ENCODE measurements around the gene TM4SF4.

Gene TM4SF4

GRCh38 chr3:149527531-149528339 lies 53.2 kb downstream of the TM4SF4 start:
- in situ Hi-C loops (cut with HindIII; ENCODE audit: low sequenced_read_pairs), result no loop called here
- peak; percentile 23 for TF ChIP-seq CTCF (IDR thresholded peaks at IDR 0.05; ENCODE audit: low read depth, low read length)
- DNase-seq (ENCODE audit: low read depth, low spot score), result no peak
- H3K4me3 ChIP-seq (ENCODE audit: low read depth, low read length), result no peak overlapping the region

DNA sequence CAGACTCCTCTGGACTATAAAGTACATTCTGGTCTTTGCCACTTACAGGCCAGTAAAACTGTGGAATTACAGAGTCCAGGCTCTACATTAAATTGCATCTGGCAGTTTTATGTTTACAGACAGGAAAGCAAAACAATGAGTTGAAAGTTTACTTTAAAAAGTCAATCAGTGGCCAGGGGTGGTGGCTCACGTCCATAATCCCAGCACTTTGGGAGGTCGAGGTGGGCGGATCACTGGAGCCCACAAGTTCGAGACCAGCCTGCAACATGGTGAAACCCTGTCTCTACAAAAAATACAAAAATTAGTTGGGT lies 53.8 kb downstream of the TM4SF4 start:
- H3K4me3 ChIP-seq (ENCODE audit: low read depth, low read length), result no peak overlapping the region
- in situ Hi-C loops (cut with HindIII; ENCODE audit: low sequenced_read_pairs), result no loop called here
- TF ChIP-seq CTCF (IDR thresholded peaks at IDR 0.05; ENCODE audit: low read depth, low read length), result no peak
- no peak for DNase-seq (ENCODE audit: low read depth, low spot score)

DNA sequence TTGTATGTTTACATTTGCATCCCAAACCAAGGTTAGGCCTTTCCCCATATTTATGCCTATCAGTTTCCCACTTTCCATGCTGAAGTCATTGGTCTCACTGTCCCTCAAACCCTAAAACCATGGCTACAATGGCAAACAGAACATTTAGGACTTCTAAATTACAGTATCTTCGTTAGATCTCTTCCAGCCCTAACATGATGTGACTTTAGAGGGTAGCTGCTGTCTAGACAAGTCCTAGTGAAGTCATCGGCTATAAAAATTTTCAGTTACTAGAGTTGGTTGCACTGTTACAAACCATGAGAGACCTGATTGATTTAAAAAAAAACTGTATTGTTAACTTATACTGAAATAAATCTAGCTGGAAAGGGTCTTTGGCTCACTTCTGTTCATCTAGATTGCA lies 54.6 kb downstream of the TM4SF4 start:
- in situ Hi-C loops (cut with HindIII; ENCODE audit: low sequenced_read_pairs), result no loop called here
- DNase-seq (ENCODE audit: low read depth, low spot score), result no peak
- TF ChIP-seq CTCF (IDR thresholded peaks at IDR 0.05; ENCODE audit: low read depth, low read length), result no peak

GRCh38 chr3:149532489-149533180 lies 58.1 kb downstream of the TM4SF4 start:
- no peak overlapping the region for H3K4me3 ChIP-seq (ENCODE audit: low read depth, low read length)
- in situ Hi-C loops (cut with HindIII; ENCODE audit: low sequenced_read_pairs), result no loop called here
- no peak for DNase-seq (ENCODE audit: low read depth, low spot score)
- no peak for TF ChIP-seq CTCF (IDR thresholded peaks at IDR 0.05; ENCODE audit: low read depth, low read length)

More for the DNA sequence above, 54.6 kb downstream of the TM4SF4 start:
- no peak overlapping the region for H3K4me3 ChIP-seq (ENCODE audit: low read depth, low read length)

GRCh38 chr3:149534082-149534481 lies 59.6 kb downstream of the TM4SF4 start:
- H3K4me3 ChIP-seq (ENCODE audit: low read depth, low read length), result no peak overlapping the region
- no peak for TF ChIP-seq CTCF (IDR thresholded peaks at IDR 0.05; ENCODE audit: low read depth, low read length)
- no peak for DNase-seq (ENCODE audit: low read depth, low spot score)
- in situ Hi-C loops (cut with HindIII; ENCODE audit: low sequenced_read_pairs), result no loop called here

DNA sequence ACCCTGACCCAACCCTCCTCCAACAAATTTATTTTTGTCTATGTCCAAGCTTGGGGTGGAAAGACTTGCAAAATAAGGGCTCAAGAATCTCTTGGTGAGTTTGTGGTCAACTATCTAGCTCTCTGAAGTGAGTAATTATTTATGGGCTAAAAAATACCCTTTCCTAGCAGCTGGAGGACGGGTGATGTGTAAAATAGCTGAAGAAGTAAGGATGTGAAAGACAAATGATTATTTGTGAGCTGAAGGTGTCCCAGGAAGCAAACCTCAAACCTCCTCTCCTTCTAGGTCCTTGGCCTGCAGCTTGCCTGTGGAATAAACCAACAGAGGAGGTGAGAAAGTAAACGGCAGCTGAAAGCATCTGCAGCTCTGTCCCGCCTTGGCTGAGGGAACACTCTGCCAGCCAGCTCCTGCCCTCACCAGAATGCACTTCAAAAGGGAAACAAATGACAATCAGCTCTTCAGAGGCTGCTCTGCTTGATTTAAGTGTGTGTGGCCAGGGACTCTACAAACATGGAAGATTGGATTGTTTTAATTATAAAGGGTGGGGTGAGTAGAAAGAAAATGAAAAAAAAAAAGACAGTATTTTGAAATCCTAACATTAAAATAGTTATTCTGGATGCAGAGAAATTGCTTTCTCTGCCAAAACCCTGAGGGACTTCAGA lies 60.3 kb downstream of the TM4SF4 start:
- no peak overlapping the region for H3K4me3 ChIP-seq (ENCODE audit: low read depth, low read length)
- DNase-seq (ENCODE audit: low read depth, low spot score), result peak; percentile 79
- in situ Hi-C loops (cut with HindIII; ENCODE audit: low sequenced_read_pairs), result no loop called here

More for the DNA sequence above, 60.3 kb downstream of the TM4SF4 start:
- TF ChIP-seq CTCF (IDR thresholded peaks at IDR 0.05; ENCODE audit: low read depth, low read length), result no peak
